Epithelial cell of prostate (primary cell): ENCODE data around the gene LMTK2.

Source experiments
- DNase-seq: peaks from one replicate; pipeline ENCODE4 v3.0.0-alpha.2; 2011; ENCODE audit warnings: low read depth, low spot score
- H3K27ac ChIP-seq: fragments of 450-650 bp; 2 replicates; pipeline ENCODE4 v1.5.1; 2017; ENCODE audit warnings: mild to moderate bottlenecking

LMTK2 gene

GRCh38 chr7:98134420-98135228 is 28.0 kb downstream of the LMTK2 start:
- H3K27ac ChIP-seq, result no peak overlapping the region
- DNase-seq, result no peak

GRCh38 chr7:98135984-98136383 is 29.3 kb downstream of the LMTK2 start:
- DNase-seq, result no peak
- no peak overlapping the region for H3K27ac ChIP-seq

GRCh38 chr7:98136423-98136822 is 29.8 kb downstream of the LMTK2 start:
- no peak for DNase-seq
- H3K27ac ChIP-seq, result no peak overlapping the region

GRCh38 chr7:98137134-98137825 is 30.6 kb downstream of the LMTK2 start:
- DNase-seq, result no peak
- no peak overlapping the region for H3K27ac ChIP-seq

- DNase-seq, result no peak
- no peak overlapping the region for H3K27ac ChIP-seq
These were observed 31.1 kb downstream of the LMTK2 start for GRCh38 chr7:98137826-98138151.

GRCh38 chr7:98138672-98139071 is 32.0 kb downstream of the LMTK2 start:
- DNase-seq, result no peak
- H3K27ac ChIP-seq, result no peak overlapping the region

- no peak overlapping the region for H3K27ac ChIP-seq
- DNase-seq, result no peak
These were observed 36.0 kb downstream of the LMTK2 start for GRCh38 chr7:98142658-98143057.

- H3K27ac ChIP-seq, result no peak overlapping the region
- DNase-seq, result no peak
These were observed 41.9 kb downstream of the LMTK2 start for GRCh38 chr7:98148607-98149006.

- no peak overlapping the region for H3K27ac ChIP-seq
- DNase-seq, result no peak
These were observed 42.5 kb downstream of the LMTK2 start for GRCh38 chr7:98149116-98149692.

GRCh38 chr7:98151884-98152283 is 45.2 kb downstream of the LMTK2 start:
- H3K27ac ChIP-seq, result no peak overlapping the region
- DNase-seq, result no peak

GRCh38 chr7:98156700-98157099 is 50.0 kb downstream of the LMTK2 start:
- H3K27ac ChIP-seq, result no peak overlapping the region
- DNase-seq, result no peak

- no peak for DNase-seq
- H3K27ac ChIP-seq, result no peak overlapping the region
These were observed 51.1 kb downstream of the LMTK2 start for GRCh38 chr7:98157761-98158160.

GRCh38 chr7:98162758-98163157 is 56.1 kb downstream of the LMTK2 start:
- peak overlapping the region; percentile 77 for H3K27ac ChIP-seq
- no peak for DNase-seq

GRCh38 chr7:98163269-98163668 is 56.6 kb downstream of the LMTK2 start:
- peak overlapping the region; percentile 77 for H3K27ac ChIP-seq
- DNase-seq, result no peak

GRCh38 chr7:98163704-98164494 is 57.2 kb downstream of the LMTK2 start:
- peak overlapping the region; percentile 77 for H3K27ac ChIP-seq

GRCh38 chr7:98165827-98166667 is 59.4 kb downstream of the LMTK2 start:
- no peak overlapping the region for H3K27ac ChIP-seq
- DNase-seq, result no peak

More at GRCh38 chr7:98163704-98164494, 57.2 kb downstream of the LMTK2 start:
- peak; percentile 86 for DNase-seq

GRCh38 chr7:98166668-98166970 is 60.0 kb downstream of the LMTK2 start:
- no peak for DNase-seq
- no peak overlapping the region for H3K27ac ChIP-seq

- no peak overlapping the region for H3K27ac ChIP-seq
- no peak for DNase-seq
These were observed 61.0 kb downstream of the LMTK2 start for GRCh38 chr7:98167653-98168052.

GRCh38 chr7:98168181-98168903 is 61.7 kb downstream of the LMTK2 start:
- DNase-seq, result peak; percentile 72
- H3K27ac ChIP-seq, result no peak overlapping the region
